Adrenal gland (tissue), 5 donors: ENCODE results near the gene LRFN5.

Experiments used
- CTCF ChIP-seq, 6 experiments: fragments of 450-650 bp in 4 of 6; fragments of 200-600 bp in 2 of 6; sonication (generic) in 1 of 6; IDR thresholded peaks; 1 replicate in 5 of 6; 2 replicates in 1 of 6; pipeline versions ENCODE4 v1.5.1 to v1.8.0; 2016 to 2021; ENCODE audit warnings: antibody characterized with exemption in 6 of 6, mild to moderate bottlenecking in 2 of 6, moderate library complexity in 1 of 6
- POLR2A ChIP-seq, 2 donors: fragments of 450-650 bp; IDR thresholded peaks; one replicate each; pipeline ENCODE4 v1.6.1; 2017; ENCODE audit warnings: antibody characterized with exemption in 2 of 2, mild to moderate bottlenecking in 2 of 2, moderate library complexity in 1 of 2
- donor health status: DM: no; HTN: no; CAD: no.

- TF ChIP-seq CTCF (IDR thresholded peaks at IDR 0.05) (no peak), POLR2A (IDR thresholded peaks at IDR 0.05) (no peak)
These were observed 284.9 kb downstream of the LRFN5 start for GRCh38 chr14:41891624-41892023.
